Stimulated activated CD4-positive, alpha-beta T cell treated with anti-CD3 and anti-CD28 coated beads, TNF-alpha, amount 100 ng/mL, for 24 hours (primary cell): Measurements from ENCODE around the gene RAB44.
"Not testable (repeated sequence)": the region's sequence is repeated elsewhere in the genome, so short reads cannot be mapped to it uniquely, and the experiment has no call there.

Experiments used
- DNase-seq, 3 experiments: peaks; one replicate each; pipeline ENCODE4 v3.0.0-alpha.2; 2020; ENCODE audit warnings: low read depth in 3 of 3

The RAB44 gene, protein sequence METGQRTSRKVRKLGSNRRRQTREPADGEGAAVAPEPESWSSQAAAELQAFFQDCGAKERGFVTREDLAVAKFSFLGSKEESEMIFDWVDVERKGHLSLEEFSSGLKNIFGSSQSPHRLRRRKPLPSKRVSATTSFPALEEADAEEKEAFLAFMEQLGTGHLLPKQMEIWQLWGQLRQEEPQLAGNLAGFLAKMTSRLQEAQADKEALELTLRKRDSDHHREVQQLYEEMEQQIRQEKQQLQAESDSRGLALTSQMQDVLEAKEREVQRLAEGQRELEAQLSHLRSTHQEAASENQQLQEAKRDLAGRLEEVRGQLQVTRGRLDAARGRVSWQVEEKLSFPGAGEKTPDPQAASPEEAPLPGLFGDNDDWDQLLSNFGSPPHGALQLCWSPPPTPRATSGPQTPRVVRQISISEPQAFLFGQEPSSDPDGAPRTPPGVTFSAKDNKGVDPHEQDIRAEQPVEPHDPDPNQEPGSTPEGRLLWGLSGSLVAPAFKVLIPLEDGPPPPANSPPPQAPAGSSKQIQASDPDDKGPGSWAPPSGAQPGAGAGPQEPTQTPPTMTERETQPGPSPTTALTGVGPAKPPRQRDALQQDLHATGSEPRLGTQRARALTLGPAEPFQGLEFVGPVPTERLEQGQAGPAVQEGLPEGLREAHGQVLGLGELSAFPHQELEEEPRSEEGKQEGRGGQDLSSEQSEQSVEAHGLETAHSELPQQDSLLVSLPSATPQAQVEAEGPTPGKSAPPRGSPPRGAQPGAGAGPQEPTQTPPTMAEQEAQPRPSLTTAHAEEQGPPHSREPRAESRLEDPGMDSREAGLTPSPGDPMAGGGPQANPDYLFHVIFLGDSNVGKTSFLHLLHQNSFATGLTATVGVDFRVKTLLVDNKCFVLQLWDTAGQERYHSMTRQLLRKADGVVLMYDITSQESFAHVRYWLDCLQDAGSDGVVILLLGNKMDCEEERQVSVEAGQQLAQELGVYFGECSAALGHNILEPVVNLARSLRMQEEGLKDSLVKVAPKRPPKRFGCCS

GRCh38 chr6:36697481-36697903 is at the start of gene RAB44:
TSS of gene RAB44 (plus strand) at chr6:36697826. CDS start at chr6:36704236, 6,410 bp downstream.
- DNase-seq = no peak

- DNase-seq = no peak
These were observed 48.5 kb upstream of the RAB44 start for GRCh38 chr6:36649086-36649485.

DNA sequence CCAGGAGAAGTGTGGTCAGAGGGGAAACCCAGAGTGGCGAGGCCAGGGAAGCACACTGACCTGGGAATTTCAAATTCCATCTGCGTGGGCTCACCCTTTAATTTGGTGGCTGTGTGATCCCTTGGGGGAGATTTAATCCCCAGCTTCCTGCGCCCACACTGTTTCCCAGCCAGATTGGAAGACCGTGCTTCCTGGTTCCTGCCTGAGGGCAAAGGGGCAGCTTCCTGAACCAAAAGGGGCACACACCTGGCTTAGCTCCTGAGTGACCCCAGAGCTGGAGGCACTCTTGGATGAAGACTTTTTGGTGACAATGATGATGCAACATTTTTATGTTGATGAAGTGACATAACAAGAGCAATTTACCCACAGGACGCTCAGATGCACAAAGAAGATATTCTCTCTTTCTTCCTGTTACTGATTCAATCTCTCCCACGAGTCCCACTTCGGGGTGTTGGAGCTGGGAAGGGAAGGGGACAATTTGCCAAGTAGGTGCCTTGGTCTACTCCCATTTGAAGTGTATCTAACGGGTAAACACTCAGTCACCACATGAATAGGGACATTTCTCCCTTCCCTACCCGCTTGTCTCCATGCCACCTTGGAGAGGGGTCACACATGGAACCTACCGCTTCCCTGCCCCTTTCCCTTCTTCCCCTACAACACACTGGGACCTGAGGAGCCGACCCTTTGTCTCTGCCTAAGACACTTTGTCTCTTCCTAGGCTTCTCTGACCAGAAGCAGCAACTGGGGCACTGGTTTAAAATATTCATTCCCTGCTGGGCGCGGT is 47.7 kb upstream of the RAB44 start:
- DNase-seq = no peak

DNA sequence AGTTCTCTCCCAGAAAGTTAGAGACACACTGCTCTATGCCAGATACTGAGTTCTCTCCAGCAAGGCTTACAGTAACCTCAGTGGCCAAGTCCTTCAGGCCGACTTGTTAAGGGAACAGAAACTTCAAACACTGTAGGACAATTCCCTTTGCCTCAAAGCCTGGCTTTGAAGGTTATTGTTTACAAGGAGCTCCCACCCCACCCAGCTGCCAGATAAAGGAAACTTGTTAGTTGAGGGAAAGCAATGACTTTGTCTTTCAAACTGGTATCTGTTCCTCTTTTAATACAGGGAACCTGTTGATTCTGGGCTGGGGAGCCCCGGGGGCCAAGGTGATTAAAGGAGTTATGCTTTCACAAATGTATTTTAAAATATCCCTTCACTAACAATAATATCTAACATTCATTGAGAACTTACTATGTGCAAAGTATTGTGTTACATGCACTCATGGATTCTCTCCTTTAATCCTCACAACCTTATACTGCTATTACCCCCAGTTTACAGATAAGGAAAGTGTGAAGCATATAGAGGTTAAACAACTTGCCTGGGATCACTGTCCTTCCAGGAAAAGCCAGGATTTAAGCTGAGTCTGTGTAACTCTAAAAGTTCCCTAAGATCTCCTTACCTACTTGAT is 46.7 kb upstream of the RAB44 start:
- DNase-seq = no peak

DNA sequence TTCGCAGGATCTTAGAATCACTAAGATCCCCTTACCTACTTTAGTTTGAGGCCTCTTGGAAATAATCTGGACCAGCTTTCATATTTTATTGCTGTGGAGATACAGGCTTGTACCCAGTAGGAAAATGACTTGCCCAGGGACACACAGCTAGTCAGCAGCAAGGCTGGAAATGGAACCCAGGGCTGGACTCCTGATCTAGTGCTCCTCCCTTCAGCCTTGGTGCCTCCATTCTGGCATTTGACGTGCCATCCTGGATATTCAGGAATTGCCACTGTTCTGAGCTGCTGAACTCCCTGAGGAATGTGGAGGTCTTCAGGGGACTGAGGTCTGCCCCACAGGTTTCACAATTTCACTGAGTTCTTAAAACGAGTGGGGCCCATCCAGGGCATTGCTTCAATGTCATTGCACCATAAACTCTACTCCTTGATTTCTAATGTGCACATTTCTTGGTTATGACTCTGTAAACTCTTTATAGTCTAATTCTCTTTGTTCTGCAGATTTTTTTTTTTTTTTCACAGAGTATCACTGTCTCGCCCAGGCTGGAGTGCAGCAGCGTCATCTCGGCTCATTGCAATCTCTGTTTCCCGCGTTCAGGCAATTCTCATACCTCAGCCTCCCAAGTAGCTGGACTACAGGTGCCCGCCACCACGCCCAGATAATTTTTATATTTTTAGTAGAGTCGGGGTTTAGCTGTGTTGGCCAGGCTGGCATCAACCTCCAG is 45.8 kb upstream of the RAB44 start:
- no peak for DNase-seq

DNA sequence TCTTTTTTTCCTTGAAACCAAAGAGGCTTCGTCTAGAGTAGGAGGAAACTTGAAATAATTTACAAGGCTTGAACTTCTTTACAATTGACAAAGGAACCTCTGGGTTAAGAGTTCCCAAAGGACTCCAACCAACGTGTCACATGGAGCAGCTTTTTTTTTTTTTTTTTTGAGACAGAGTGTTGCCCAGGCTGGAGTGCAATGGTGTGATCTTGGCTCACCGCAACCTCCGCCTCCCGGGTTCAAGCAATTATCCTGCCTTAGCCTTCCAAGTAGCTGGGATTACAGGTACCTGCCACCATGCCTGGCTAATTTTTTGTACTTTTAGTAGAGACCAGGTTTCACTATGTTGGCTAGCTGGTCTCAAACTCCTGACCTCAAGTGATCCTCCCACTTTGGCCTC is 43.2 kb upstream of the RAB44 start:
- not testable (repeated sequence) for DNase-seq

DNA sequence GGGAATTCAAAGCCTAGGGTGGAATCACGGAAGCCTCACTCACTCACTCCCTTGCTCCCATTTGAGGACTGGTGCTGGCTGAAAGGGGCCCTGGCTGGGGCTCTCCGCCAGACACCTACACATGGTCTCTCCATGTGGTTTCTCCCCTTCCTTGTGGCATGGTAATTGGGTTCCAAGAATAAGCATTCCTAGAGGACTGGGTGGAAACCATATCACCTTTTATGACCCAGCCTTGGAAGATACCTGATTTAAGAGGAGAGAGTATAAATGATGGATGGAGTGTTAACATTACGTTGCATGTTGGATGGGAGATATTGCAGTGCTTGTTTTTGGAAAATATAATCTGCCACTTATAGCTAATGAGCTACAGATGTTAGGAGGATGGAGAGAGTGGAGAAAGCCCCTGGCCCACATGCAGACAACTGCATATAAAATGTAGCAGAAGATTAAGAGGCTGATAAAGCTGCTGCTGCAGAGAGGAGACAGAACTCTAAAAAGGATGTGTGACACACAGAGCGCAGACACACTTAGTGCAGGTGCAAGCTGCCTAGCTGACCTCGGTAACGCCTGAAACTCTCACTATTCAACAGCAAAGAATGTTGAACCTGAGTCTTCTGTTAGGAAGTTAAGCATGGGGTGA is 42.4 kb upstream of the RAB44 start:
- no peak for DNase-seq

DNA sequence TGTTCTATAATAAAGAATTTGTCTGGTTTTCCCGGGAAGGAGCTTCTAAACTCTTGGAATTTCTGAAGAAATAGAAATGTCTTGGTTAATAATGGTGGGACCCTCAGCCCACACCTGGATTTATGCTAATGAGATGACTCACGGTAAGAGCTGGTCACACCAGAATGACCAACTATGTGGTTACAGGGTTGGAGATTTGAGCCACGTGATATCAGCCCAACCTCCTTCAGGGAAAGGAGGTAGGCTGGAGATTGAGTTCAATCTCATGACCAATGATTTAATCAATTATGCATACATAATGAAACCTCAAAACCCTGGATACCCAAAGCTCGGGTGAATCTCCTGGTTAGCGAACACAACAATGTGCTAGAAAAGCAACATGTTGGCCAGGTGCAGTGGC is 41.2 kb upstream of the RAB44 start:
- no peak for DNase-seq

- no peak for DNase-seq
These were observed 40.4 kb upstream of the RAB44 start for GRCh38 chr6:36657271-36657670.

DNA sequence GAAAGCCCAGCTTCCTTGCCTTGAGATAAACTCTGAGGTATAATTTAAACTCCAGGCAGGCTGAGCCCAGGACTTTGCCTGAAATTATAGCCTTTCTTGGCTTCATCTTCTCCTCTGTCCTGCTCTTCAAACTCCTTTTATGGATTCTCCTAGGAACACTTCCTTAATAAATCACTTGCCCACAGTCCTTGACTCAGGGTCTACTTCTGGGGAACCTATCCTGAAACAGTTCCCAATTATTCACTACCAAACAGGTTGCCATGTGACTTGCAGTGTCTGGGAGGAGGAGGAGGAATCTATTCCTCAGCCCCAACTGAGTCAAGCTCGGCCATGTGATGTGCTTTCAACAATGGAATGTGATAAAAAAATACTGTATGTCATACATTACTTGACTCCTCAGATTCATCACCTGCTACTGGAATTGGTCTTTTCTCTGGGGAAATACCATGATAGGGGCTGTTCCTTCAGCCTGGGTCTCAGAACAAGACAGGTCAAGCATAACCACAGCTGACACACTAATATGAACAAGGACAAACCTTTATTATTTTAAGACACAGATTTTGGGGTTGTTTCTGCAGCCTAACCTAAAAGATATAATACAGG is 39.6 kb upstream of the RAB44 start:
- DNase-seq = no peak

DNA sequence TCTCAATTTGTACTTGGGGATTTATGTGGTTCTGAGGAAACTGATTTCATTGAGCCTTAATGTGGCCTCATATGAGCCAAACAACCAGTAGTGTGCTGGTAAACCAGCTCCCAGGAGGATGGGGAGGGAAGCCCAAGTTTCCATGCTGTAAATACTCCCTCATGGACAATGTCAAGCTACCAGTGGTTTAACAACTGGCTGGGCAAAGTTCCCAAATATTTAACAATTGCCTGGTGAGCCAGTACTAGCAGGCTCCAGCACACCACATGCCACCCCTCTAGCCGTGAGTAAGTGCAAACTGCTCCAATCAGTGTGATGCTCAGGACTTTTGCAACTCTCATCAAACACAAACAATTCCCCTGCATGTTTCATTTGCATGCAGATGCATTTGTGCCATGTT is 38.4 kb upstream of the RAB44 start:
- no peak for DNase-seq

DNA sequence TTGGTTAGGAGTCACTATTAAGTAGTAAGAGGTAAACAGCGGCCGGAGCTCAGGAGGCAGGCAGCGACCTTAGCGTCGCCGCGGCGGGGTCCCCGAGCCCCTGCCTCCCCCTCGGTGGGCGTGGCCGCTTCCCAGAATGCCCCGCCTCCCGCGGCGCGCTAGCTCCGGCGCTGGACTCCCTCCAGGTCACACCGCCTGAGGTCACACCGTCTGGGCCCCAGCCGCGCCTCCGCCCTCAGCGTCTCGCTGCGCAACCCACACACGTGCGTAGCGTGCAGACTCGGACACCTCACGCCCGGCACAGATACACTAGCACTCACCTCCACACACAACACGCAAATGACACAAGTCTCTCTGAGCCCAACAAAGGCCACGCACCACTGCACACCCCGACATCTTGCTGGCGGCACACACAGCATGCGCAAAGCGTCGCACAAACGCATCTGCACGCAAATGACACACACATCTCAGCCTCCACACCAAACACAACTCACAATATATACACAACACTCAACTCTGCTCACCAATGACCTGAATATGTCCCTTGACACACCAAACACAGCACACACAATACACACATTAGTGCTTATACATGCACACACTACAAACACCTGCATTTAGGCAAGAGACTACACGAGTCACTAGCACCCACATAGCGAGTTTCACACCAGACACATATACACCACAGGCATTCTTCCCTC is 36.7 kb upstream of the RAB44 start:
- no peak for DNase-seq

DNA sequence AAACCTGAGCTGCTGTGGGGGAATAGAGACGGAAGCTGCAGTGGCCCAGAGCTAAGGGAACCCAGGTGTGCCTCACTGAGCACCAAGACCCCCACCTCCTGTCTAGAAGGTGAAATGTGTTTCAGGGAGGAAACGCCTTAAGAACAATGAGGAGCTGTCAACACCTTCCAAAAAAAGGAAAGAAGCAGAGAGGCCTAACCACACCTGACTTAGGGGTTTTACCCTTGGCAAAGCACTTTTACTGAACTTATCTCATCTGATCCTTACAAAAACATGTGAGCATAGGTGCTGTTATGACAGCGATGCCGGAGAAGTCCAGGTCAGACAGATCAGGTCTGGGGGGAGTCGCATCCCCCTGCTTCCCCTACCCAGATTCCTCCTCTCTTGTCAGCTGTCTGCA is 35.2 kb upstream of the RAB44 start:
- no peak for DNase-seq

- DNase-seq = no peak
These were observed 34.8 kb upstream of the RAB44 start for GRCh38 chr6:36662827-36663256.

DNA sequence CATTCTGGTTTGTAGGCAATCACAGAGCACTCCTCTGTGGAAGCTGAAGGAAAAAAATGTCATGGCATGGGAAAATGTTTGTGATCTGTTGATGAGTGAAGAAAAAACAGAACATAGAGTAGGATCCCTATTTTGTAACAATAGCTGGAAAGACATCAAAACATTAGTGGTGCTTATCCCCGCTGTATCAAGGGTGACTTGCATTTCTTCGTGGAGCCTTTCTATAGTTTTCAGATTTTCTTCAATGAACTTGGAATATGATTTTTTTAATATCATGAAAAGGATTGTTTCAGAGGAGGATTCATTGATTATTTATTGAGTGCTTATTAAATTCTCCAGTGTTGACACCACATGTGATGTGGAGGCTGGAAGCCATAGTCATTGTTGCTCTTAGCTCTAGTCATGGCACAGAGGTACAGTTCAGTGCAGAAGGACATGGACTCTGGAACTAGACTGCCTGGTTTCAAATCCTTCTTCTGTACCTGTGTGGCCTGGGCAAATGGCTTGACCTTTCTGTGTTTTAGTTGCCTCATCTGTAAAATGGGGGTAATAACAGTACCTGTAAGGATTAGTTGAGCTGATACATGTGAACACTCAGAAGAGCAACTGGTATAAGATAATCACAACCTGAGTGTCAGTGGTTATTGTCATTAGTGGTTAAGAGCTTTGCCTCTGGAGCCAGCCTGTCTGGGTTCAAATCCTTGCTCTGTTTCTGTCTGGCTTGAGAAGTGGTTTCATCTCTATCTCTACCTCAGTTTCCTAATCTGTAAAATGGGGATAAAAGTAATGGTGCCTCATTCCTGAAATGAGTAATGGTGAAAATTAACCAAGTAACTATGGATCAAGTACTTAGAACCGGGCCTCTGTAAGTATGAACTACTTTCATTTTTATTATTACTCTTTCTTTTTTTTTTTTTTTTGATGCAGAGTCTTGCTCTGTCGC is 33.9 kb upstream of the RAB44 start:
- DNase-seq = no peak

GRCh38 chr6:36665180-36665579 is 32.4 kb upstream of the RAB44 start:
- DNase-seq = no peak

GRCh38 chr6:36666287-36666686 is 31.3 kb upstream of the RAB44 start:
- no peak for DNase-seq
